Measurements from ENCODE around the gene FBXL17.

Gene FBXL17

DNA sequence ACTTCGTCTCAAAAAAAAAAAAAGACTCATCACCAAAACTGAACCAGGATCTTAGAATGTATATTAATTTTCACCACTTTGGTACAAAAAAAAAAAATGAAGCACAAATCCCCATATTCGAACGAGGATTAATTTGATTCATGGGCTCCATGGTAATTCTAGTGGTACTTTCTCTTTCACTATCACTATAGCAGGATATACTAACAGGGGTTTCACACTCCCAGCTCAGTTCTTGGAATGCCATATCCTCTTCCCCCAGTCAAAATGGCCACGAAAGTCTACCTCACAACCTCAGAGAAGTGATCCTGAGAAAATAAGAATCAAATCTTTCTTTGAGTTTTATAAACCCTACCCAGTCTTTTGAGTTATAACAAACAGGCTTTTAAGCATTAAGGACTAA is 235.7 kb downstream of the FBXL17 start:
- DNase-seq = no peak

DNA sequence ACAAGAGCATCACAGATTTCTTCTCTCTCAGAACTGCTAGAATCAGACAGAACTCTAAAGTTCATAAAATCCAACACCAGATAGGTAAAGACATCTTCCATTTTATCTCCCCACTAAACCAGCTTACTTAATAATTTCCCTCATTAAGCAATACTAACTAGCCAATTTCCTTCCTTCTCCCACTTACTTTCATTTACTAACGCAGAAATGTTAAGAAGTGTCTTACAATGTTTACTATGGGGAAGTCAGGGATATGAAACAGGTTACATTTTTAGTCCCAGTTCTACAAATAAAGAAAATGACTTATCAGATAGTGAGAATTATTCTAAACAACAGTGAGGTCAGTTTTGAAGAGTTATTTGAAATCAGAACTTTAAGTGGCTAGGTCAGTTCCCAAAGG is 236.5 kb downstream of the FBXL17 start:
- DNase-seq = no peak

DNA sequence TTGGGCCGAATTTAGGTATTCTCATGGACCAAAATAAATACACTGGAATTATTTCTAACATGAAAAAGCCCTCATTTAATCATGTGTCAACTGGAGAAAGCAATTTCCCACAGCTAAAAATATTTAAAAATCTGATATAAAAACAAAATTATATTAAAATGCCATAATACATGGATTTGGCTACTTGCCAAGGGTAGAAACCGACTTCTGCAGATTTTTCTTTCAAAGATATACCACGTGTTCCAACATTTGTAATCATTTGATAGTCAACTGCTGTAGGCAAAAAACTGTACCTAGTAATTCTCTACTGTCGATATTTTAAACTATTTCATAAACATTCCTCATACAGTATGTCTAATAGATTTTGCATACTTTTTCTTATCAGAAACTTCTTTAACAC is 237.6 kb downstream of the FBXL17 start:
- no peak for DNase-seq

DNA sequence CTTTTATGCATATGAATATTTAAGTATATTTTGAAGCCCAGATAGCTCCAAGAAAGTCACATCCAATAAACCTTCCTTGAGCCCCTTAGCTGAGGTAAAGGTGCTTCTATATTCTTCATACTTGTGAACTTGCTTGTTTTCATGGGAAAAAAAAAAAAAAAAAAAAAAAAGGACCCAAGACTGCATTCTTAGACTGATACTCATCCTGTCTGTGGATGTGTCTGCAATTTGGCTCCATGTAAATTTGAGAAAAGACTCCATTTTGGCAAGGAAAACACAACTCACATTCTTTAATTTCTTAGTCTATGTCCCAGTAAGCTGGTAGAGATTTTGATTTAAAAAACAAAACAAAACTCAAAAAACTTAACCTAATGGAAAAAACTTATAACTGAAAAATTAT is 238.3 kb downstream of the FBXL17 start:
- DNase-seq = no peak

DNA sequence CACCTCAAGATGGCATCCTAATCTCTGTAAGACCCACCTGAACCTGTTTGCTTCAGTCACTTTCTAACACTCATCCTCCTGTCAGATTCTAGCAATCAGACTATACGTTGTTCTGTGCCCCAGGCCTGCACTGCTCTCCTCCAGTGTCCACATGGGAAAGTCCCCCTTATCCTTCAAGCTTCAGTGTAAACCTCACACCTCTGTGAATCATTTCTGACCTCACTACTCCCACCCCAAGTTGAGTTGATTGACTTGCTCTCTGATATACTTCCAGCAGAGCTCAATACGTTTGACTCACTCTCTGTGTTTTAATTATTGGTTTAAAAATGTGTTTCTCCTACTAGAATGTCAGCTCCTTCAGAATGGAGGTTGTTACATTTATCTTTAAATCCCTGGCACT is 240.2 kb downstream of the FBXL17 start:
- no peak for DNase-seq

DNA sequence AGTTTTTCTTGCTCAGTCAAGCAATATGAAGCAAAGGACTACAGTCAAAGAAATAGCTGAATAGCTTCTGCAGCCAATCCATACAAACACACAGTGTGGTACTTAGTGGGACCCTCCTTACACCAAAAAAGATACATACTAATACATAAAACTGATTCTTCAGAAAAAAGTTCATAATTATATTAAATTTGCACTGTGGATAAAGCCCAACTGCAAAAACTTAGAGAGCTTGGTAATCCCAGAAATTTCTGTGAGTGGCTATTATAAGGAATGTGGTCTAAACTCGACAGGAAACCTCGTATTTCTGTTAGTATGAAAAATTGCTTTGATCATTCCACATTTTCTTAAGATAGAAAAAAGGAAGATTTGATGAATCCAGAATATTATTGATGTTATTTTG is 245.4 kb downstream of the FBXL17 start:
- DNase-seq = no peak

DNA sequence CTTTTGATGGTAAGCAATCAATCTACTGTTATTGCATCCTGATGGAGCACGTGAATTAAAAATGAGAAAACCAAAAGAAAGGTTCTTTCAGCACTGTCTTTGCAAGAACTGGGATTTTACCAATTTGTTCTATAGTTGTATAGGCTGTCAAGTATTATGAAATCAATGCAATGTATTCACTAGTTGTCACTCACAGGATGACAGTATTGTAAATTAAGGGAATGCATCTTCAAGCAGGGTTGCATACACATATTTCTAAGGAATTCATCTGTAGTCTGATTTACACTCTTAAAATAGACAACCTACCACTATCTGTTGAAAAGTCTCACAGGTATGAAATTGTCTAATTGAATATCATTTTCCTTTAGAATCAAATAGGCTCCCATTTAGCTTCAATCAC is 252.8 kb downstream of the FBXL17 start:
- no peak for DNase-seq

DNA sequence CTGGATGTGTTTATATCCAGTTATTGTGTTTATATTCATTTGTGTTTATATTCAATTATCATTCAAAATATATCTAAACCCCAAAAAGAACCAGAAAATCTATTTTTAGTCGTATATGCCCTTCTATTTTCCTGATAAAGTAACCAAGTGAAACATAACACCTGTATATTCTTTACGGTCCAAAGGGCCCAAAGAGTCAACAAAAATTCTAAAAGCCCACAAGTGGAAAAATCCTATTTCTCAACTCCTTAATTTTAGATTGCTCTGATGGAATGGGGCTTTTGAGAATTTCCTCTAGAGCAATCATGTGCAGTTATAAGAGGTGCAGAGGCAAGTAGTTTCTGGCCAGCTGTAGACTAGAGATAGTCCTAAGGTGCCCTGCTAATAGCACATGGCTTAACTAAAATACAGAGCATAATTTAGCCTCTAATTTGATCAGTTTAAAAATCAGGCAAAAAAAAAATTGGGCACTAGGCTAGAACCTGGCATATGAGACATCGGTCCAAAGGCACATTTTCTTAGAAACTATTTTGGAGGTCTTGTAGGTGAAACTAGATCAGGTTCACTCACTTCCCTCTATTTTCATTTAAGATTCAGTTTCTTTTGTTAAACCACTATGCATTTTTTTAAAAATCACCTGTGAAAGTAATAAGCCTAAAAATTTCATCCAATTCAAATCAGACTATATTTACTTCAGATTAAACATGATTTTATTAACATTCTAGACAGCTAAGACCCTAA is 256.0 kb downstream of the FBXL17 start:
- DNase-seq = no peak

DNA sequence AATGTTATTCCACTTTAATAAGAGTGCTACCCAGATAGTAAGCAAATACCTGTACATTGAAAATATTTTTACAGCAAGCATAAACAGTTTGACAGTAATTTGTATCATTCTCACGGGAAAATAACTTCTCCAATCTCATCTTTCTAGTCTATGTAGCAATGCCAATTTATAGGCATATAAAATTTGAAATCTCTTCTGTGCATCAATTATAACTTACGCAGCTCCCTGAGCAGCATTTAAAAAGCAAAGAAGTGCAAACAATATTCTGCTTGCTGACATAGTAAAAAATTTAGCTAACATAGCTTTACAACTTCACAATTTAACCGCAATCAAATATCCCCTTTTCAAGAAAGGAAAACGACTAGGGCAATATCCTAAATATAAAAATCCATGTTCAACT is 257.3 kb downstream of the FBXL17 start:
- DNase-seq = no peak

DNA sequence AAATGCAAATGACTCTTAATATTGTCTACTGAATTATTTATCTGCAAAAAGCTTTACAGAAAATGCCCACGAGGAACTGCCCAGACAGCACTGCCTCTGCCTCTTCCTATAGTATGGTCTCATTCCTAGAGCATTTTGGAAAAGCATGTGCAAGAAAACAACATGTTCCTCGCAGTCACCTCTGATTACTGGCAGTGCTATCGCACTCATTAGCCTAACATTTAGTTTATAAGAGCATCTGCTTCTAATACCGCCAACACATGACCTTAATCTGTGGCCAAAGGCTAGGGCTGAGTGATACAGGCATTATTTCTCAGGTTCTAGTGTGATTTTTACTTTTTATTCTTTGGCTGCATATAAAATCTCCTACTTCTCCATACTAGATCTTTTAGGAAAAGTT is 259.2 kb downstream of the FBXL17 start:
- DNase-seq = no peak

DNA sequence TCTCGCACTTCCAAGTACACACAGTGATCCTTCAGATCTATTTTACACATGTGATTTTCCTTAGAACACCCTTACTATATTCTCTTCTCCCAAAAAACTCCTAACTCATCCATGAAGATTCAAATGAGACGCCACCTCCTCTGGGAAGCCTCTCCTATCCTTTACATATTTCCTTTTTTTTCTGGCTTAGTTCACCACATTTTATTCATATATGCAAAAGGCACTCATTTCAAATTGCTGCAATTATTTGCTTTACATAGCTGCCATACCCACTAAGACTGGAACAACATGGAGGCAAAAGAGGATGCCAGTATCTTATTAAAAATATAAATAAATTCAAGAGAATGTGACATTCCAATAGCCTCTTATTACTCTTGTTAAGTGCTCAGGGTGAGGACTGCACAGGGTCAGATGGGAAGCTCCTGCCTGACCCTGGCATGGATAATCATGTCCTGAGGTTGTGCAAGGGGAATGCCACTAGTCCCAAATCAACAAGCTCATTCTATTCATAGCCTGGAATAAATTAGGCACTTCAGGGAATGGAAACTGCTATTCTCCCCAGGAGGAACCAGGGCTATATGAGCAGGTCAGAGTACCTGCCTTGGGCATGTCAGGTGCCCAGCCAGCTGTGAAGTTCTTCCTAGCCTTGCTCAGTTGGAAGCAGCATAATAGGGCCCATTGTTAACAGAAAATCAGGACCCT is 262.9 kb downstream of the FBXL17 start:
- DNase-seq = no peak

DNA sequence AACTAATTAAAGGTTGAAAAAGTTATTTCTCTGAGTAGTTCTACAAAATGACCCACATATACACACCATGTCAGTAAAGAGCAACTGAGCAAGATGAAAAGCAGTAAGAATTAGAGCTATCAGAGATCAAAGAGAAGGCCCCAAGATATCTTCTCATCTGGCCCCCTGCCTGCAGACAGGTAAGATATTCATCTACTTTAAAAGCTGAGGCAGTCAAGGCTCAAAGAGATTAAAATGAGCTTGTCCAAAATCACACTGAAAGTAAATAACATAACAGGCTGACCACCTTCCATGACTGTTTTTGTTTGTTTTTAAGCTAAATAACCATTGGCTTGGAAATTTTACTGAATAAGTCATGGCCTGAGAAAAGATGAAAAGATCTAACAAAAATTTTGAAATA is 266.2 kb downstream of the FBXL17 start:
- DNase-seq = no peak

DNA sequence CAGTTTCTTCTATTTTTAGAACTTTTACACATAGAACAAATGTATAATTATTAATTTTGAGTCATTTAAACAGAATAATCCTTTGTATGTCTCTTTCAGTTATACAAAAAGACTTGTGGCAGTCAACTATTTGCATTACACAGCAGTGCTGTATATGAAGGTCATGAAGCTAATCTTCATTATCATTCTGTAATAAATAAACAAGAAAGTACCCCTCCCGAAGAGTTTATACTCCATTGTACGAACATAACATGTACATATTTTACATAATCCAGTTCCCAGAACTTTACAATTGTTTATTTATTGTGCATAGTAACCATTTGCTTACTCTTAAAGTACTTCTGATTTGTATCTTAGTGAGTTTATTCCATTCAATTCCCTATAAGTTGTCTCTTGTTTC is 267.9 kb downstream of the FBXL17 start:
- DNase-seq = no peak

DNA sequence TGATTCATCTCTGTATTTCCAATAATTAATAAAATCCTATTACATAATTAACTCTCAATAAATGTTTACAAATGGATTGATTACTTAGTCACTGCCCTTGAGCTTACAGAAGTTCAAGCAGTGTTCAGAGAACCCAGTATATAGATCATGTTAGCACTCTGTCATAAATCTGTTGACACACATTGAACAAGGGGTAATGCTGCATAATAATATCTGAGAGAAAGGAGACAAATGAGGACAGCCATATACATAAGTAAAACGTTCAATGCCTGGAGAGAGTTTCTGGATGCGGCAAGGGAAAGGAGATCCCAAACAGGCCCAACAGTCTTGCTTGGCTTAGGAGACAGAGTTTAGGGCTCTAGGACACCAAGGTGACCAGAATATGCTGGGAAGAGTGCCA is 270.2 kb downstream of the FBXL17 start:
- DNase-seq = no peak

DNA sequence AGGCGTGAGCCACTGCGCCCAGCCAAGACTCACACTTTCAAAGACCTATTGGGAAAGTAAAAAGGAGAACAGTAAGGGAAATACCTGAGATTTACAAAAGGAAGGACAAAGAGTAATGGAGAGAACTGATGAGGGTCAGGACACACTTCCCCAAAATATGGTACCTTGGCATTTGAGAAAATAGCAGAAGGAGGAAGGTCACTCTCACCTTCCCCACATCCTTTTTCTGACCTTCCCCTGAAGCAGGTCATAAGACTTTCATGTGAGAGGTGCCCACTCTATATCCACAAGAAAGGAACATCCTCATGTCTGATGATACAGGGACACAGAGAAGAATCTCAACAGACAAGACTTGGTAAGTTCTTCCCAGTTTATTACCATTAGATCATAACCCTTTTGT is 272.8 kb downstream of the FBXL17 start:
- DNase-seq = no peak

DNA sequence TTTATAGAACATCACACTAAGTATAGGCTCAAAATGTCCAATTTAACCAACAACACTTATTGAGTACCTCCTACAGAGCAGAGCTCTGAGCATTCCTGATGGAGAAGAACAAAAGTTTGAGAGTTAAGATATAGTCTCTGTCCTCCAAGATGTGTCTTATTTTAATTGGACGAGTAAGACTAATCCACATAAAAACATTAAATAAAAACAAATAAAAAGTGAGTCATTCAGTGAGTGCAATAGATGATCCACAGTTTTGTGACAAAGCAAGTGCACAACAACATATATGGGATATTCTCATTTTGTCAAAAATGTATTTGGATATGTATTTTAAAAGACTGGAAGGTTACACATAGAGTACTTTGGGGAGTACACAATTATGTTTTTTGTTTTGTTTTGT is 277.4 kb downstream of the FBXL17 start:
- DNase-seq = no peak

DNA sequence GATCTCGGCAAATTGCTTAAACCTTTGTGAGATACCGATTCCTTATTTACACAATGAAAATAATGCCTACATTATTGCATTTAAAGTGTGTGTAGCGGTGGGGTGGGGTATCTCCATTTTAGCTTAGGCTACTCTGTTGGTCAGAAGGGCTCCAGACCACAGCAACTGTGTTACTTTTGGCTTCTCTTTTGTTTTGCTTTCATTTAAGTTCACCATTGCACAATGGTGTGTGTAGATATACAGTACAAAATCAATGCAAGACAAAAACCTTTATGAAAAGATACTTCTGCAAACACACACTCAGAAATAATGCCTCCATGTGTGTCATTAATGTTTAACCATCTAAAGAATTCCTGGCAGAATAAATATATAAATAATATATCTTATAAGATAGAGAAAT is 279.4 kb downstream of the FBXL17 start:
- no peak for DNase-seq

DNA sequence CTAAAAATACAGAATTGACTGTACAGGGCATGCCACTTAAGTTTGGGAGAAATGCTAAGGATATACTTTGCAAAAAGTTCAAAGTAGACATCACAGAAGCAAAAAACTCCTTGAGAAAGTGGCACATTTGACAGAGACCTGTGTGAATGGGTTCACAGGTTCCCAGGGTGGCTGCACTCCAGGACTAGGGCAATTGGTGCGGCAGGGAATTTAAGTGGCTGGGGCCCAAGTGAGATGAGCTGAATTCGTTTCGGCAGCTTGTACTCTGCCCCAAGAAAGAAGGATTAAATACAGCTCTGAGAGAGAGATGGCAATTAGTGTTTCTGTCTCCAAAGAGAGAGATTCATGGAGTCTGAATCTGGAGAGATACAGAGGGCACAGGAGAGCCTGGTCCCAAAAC is 280.1 kb downstream of the FBXL17 start:
- no peak for DNase-seq

DNA sequence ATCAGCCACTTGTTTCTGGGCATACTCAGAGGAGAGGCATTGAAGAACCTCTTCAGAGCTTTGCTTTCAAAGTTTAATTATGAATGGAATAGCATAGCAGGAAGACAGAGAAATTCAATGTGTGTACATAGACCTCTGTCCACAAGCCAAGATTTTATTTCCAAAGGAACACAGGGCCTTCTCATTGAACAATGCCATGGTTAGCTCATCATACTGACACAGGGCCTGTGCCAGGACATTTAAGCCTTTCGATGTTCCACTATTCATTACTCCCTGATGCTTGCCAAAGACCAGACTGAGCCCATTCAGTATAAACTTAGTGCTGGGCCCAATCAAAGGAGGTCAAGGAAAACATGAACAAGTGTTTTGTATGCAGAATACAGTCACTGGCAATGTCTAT is 280.8 kb downstream of the FBXL17 start:
- DNase-seq = no peak

DNA sequence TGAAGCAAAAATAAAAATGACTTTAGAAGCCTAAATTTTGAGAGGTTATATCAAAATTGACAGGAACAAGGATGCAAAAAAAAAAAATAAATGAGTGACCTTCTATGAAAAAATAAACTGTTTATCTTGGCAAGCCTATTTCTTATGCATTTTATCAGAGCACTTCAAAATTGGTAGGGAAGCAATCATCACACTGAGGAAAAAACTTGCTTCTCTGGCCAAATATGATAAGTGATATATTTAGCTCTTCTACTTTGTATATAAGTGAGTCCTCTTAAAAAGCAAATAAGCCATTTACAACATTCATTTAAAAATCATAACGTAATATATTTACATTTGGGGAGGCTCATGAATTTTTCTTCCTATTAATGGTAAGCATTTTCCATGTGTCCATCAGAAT is 287.1 kb downstream of the FBXL17 start:
- no peak for DNase-seq

DNA sequence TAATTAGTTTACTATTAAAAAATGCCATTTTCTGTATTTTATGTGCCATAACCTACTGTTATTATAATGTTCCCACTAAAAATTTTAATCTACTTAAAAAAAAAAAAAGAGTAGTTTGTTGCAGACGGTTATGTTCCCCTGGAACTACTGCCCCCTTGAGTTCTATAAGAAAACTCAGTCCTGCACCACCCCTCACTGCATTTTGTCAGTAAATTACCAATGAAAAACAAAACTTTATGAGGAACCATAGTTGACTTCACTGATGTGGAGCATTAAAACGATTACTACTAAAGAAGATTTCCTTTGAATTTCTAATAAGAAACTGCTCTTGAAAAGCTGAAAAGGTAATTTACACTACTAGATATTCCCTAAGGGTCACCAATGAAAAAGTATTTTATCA is 288.7 kb downstream of the FBXL17 start:
- no peak for DNase-seq

DNA sequence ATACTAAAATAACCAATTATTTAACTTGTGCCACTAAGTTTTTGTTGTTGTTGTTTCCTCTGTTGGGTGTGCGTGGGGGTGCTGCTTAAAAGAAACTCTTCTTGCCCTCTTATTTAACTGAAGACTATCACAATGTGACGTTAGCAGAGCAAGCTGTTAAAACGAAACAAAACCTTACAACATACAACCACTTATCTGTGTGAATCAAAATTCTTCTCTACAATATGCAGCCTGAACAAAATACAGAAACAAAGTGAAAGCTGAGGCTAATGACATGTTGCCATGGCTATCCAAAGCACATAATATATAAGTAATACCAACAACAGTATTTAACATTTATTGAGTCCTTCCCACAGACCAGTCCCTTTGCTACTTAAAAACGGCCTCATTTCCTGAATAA is 291.0 kb downstream of the FBXL17 start:
- DNase-seq = no peak

DNA sequence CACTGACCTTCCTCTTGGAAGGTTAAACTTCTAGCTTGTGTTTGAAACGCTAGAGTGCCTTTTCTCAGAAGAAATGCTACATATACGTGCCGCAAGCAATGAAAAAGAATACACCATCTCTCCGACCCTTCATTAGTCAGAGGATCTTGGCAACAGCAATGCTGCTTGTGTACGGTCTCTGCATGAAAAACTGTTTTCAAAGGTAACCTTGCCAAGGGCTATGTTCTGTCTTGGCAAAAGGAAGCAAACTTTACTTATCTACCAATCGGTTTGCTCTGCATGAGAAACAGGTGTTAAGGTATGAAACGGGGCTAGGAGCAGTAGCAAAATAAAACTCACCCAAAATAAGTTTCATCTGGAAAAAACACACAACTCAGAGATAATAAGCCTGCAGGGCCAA is 297.8 kb downstream of the FBXL17 start:
- no peak for DNase-seq

DNA sequence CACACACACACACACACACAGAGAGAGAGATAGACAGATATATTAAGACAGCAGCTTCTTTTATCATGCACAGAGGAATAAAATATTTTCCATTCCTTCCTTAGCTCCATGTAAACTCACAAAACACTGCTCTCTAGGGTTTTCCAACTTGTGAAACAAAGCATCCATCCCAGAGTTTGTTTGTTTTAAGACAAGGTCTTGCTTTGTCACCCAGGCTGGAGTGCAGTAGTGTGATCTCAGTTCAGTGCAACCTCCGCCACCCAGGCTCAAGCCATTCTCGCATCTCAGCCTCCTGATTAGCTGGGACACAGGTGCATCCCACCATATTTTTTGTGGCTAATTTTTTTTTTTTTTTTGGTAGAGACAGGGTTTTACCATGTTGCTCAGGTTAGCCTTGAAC is 298.7 kb downstream of the FBXL17 start:
- no peak for DNase-seq

DNA sequence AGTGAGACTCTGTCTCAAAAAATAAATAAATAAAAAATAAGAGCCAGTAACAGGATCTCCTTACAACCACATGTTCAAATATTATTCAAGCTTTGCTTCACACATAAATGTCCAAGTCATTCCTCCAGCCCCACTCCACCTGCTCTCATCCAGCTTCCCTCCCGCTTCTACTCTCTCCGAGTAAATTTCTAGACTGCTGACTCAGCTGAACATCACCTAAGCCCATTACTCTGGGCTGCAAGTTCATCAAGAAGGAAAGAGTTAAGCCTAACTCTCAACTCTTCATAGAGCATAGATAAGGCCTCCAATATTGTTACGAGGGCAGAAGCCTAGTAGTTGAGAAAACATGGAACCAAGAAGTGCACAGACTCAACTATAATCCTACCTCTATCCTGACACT is 300.2 kb downstream of the FBXL17 start:
- DNase-seq = no peak

All from NCI-H526 treated with DMSO at 0.1 percent for 48 hours (cell line).